ENCODE results near the gene NAGLU.

Gene NAGLU

DNA sequence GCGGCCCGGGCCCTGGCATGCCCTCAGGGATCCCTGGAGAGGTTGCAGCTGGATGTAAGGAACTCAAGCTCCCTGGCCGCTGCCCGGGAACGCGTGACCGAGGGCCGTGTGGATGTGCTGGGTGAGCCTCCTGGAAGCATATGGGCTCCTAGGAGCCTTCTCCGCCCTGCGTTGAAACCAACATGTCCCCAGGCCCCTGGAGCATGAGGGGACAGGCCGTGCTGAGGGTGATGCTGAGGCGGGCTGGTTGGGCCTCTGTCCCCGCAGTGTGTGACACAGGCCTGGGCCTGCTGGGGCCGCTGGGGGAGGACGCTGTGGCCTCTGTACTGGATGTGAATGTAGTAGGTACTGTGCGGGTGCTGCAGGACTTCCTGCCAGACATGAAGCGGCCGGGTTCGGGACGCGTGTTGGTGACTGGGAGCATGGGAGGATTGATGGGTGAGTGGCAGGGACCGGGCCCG, 11.0 kb downstream of the NAGLU start:
- no peak overlapping the region for H3K27ac ChIP-seq
- TF ChIP-seq, protein P1, sequence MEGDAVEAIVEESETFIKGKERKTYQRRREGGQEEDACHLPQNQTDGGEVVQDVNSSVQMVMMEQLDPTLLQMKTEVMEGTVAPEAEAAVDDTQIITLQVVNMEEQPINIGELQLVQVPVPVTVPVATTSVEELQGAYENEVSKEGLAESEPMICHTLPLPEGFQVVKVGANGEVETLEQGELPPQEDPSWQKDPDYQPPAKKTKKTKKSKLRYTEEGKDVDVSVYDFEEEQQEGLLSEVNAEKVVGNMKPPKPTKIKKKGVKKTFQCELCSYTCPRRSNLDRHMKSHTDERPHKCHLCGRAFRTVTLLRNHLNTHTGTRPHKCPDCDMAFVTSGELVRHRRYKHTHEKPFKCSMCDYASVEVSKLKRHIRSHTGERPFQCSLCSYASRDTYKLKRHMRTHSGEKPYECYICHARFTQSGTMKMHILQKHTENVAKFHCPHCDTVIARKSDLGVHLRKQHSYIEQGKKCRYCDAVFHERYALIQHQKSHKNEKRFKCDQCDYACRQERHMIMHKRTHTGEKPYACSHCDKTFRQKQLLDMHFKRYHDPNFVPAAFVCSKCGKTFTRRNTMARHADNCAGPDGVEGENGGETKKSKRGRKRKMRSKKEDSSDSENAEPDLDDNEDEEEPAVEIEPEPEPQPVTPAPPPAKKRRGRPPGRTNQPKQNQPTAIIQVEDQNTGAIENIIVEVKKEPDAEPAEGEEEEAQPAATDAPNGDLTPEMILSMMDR (conservative IDR thresholded peaks at IDR 0.05) = no peak

- H3K27ac ChIP-seq = peak overlapping the region; percentile 40; the same call in 1 of the 2 replicates
- TF ChIP-seq, protein P1 (conservative IDR thresholded peaks at IDR 0.05) = no peak
Observed at GRCh38 chr17:42547698-42548069, 11.6 kb downstream of the NAGLU start.

DNA sequence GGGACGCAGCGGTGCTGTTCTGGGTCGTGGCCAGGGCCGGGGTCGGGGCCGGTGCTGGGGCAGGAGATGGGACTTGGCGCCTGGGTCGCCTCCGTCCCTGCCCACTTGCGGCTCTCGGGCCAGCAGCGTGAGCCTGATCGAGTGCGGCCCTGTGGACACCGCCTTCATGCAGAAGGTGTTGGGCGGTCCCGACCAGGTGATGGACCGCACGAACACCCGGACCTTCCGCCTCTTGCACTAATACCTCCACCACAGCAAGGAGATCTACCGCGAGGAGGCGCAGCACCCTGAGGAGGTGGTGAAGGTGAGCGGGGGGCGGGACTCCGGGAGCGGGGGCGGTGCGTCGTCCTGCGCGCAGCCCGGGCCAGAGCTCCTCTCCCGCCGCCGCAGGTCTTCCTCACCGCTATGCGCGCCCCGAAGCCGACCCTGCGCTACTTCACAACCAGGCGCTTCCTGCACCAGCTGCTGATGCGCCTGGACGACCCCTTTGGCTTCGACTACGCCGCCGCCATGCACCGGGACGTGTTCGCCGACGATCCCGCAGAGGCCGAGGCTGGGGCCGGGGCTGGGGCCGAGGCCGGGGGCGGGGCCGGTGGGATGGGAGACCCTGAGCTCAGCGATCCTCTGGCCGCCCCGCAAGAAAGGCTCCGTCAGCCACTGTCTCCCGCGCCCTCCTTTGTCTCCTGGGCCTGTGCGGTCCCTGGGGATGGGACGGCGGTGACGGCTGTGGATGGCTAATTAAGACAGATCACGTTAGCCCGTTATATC, 12.2 kb downstream of the NAGLU start:
- H3K27ac ChIP-seq = peak overlapping the region; percentile 40; the same call in 1 of the 2 replicates
- TF ChIP-seq, protein P1 (conservative IDR thresholded peaks at IDR 0.05) = peak; percentile 77

GRCh38 chr17:42548993-42549755, 13.1 kb downstream of the NAGLU start:
- TF ChIP-seq, protein P1 (conservative IDR thresholded peaks at IDR 0.05) = no peak
- peak overlapping the region; percentile 40; the same call in 1 of the 2 replicates for H3K27ac ChIP-seq

GRCh38 chr17:42552736-42553135, 16.7 kb downstream of the NAGLU start, which contains the start of gene HSD17B1:
Gene HSD17B1, plus strand, starts transcription at chr17:42552923. Its CDS starts 11 bp downstream, at chr17:42552934.
- peak within 1 kb of the TSS; percentile 79; the same call in 1 of the 2 replicates for H3K27ac ChIP-seq

- TF ChIP-seq, protein P1 (conservative IDR thresholded peaks at IDR 0.05) = no peak
- no peak overlapping the region for H3K27ac ChIP-seq
Observed at GRCh38 chr17:42553161-42553818, 17.2 kb downstream of the NAGLU start.

GRCh38 chr17:42553866-42554249, 17.8 kb downstream of the NAGLU start:
- peak overlapping the region; percentile 79 for H3K27ac ChIP-seq
- TF ChIP-seq, protein P1 (conservative IDR thresholded peaks at IDR 0.05) = 0 out of 2 replicates have a peak, but pooled peaks have one; percentile 6

Measured in VCaP (cell line).